Liver (tissue), 9 donors: ENCODE data around the gene MRPS7. TPM values are rescaled to one million over a fixed set of nuclear protein-coding genes. Genes with fewer than 3 reads are reported as not detected.
A peak's percentile ranks its signal among the peaks of the same experiment; 100 is the strongest.

Source experiments
- DNase-seq: peaks from one replicate; pipeline ENCODE4 v3.0.0-alpha.2; 2017; ENCODE audit warnings: low spot score
- H3K27ac ChIP-seq, 2 donors: one replicate each; pipeline ENCODE4 v1.7.0; 2013; ENCODE audit warnings: inconsistent platforms in 2 of 2, low read length in 2 of 2, control low read depth in 1 of 2, low read depth in 1 of 2, mild to moderate bottlenecking in 1 of 2
- H3K27me3 ChIP-seq, 4 donors: one replicate each; pipeline versions ENCODE4 v1.6.1 to v1.7.0; 2013; ENCODE audit warnings: low read length in 3 of 4, inconsistent platforms in 1 of 4, mild to moderate bottlenecking in 1 of 4, moderate library complexity in 1 of 4; ENCODE audit not compliant: control insufficient read depth in 4 of 4, insufficient read depth in 4 of 4
- H3K36me3 ChIP-seq, 4 donors: one replicate each; pipeline versions ENCODE4 v1.6.1 to v1.7.0; 2013; ENCODE audit warnings: low read length in 3 of 4, mild to moderate bottlenecking in 3 of 4, low read depth in 1 of 4, moderate library complexity in 1 of 4; ENCODE audit not compliant: control insufficient read depth in 4 of 4, insufficient read depth in 3 of 4
- H3K4me1 ChIP-seq, 4 donors: one replicate each; pipeline versions ENCODE4 v1.6.1 to v1.7.0; 2013; ENCODE audit warnings: low read length in 3 of 4, mild to moderate bottlenecking in 3 of 4, moderate library complexity in 1 of 4; ENCODE audit not compliant: control insufficient read depth in 4 of 4, insufficient read depth in 4 of 4
- H3K4me3 ChIP-seq, 3 donors: one replicate each; pipeline versions ENCODE4 v1.6.1 to v1.7.0; 2013; ENCODE audit warnings: low read length in 3 of 3, control low read depth in 1 of 3, low read depth in 1 of 3, mild to moderate bottlenecking in 1 of 3
- H3K9ac ChIP-seq, 2 donors: one replicate each; pipeline ENCODE4 v1.7.0; 2013; ENCODE audit warnings: low read length in 2 of 2, mild to moderate bottlenecking in 2 of 2, moderate library complexity in 2 of 2, control low read depth in 1 of 2, low read depth in 1 of 2
- H3K9me3 ChIP-seq, 4 donors: one replicate each; pipeline versions ENCODE4 v1.6.1 to v1.7.0; 2013; ENCODE audit warnings: low read length in 3 of 4; ENCODE audit not compliant: control insufficient read depth in 4 of 4
- EGR1 ChIP-seq, 2 donors: IDR thresholded peaks; 2 replicates each; pipeline ENCODE4 v1.6.1; 2016 to 2018; ENCODE audit warnings: antibody characterized with exemption in 2 of 2, low read depth in 2 of 2
- HNF4A ChIP-seq, 2 donors: conservative IDR thresholded peaks; 2 replicates each; pipeline ENCODE4 v1.6.1; 2016; ENCODE audit warnings: antibody characterized with exemption in 2 of 2, mild to moderate bottlenecking in 2 of 2
- HNF4G ChIP-seq: IDR thresholded peaks from 2 replicates; pipeline ENCODE4 v1.6.1; 2016; ENCODE audit warnings: antibody characterized with exemption
- RAD21 ChIP-seq, 2 donors: IDR thresholded peaks; 2 replicates each; pipeline ENCODE4 v1.6.1; 2016; ENCODE audit warnings: antibody characterized with exemption in 2 of 2, mild to moderate bottlenecking in 2 of 2
- RXRA ChIP-seq, 2 donors: IDR thresholded peaks; 2 replicates each; pipeline ENCODE4 v1.6.1; 2017 to 2018; ENCODE audit warnings: antibody characterized with exemption in 2 of 2, mild to moderate bottlenecking in 1 of 2
- SP1 ChIP-seq: IDR thresholded peaks from 2 replicates; pipeline ENCODE4 v1.6.1; 2018; ENCODE audit warnings: antibody characterized with exemption, mild to moderate bottlenecking
- TAF1 ChIP-seq: conservative IDR thresholded peaks from 2 replicates; pipeline ENCODE4 v1.6.1; 2016; ENCODE audit warnings: antibody characterized with exemption, mild to moderate bottlenecking
- YY1 ChIP-seq: IDR thresholded peaks from 2 replicates; pipeline ENCODE4 v1.6.1; 2016; ENCODE audit warnings: antibody characterized with exemption, mild to moderate bottlenecking
- WGBS: extraction: QIAGEN DNeasy Blood & Tissue Kit; methylation state at CpG from one replicate; pipeline ENCODE4 v1.1.7; 2013; 5-methylcytosine and 5-hydroxymethylcytosine counted together
- polyA plus RNA-seq, 2 donors: library from polyadenylated mRNA; stranded (reverse) in 1 of 2; unstranded in 1 of 2; fragments of 200-250 nt in 1 of 2; fragments of >200 nt in 1 of 2; fragmentation: Nextera tagmentation in 1 of 2; extraction: Ambion mirVana in 1 of 2; gene quantifications; one replicate each; pipeline versions ENCODE4 v1.2.1 to v1.2.3, GENCODE V29; 2013 to 2015
- total RNA-seq, 2 donors: library from RNA; depleted of rRNA; stranded (reverse); fragments of >200 nt; gene quantifications; one replicate each; pipeline ENCODE4 v1.2.3, GENCODE V29; 2014
- TF ChIP-seq, protein P1 (sequence below): IDR thresholded peaks from 2 replicates; pipeline ENCODE4 v1.6.1; 2016; ENCODE audit warnings: antibody characterized with exemption
- TF ChIP-seq, protein P2 (sequence below): IDR thresholded peaks from 2 replicates; pipeline ENCODE4 v1.6.1; 2016; ENCODE audit warnings: antibody characterized with exemption, mild to moderate bottlenecking
- TF ChIP-seq, protein P3 (sequence below): fragments of 150-350 bp; IDR thresholded peaks from 2 replicates; pipeline ENCODE4 v1.5.1; 2017; ENCODE audit warnings: improper control_type of control experiment, low read depth, low read length; ENCODE audit not compliant: missing input control
- TF ChIP-seq, protein P4 (sequence below): IDR thresholded peaks from 2 replicates; pipeline ENCODE4 v1.6.1; 2016; ENCODE audit warnings: antibody characterized with exemption
- TF ChIP-seq, protein P5 (sequence below): IDR thresholded peaks from 2 replicates; pipeline ENCODE4 v1.6.1; 2016; ENCODE audit warnings: antibody characterized with exemption
- donor health status: healthy.
- donor health status: healthy.
- donor health status: healthy.
- donor health status: healthy.
- donor health status: healthy.

The MRPS7 gene
- total and polyA plus RNA-seq, 4 donors: 24.1 to 58.9 (median 39.4) TPM

DNA sequence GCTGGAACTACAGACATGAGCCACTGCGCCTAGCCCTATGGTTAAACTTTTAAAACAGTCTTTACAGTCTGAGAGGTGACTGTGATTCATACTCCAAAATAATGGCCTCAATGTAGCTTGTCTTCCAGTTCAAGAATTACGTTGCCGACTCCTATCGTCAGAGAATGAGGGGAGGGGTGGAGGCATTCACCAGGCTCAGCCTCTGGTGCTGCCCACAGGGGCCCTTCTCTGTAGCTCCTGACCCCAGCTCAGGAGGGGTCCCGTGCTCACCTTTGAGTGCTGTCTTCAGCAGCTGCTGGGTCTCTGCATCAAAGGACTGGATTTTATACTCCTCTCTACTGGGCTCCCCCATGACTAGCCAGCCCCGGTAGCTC, 8.2 kb downstream of the MRPS7 start:
- peak overlapping the region in 1 of 2 donors; percentile 71 for H3K9ac ChIP-seq
- H3K4me1 ChIP-seq: peaks cover 7 to 28% (median 17%) of the 10 kb centered on the region in 4 donors
- 32% methylated on average over 6 of the region's 6 CpGs for WGBS
- H3K36me3 ChIP-seq: peaks cover 5 to 21% (median 16%) of the 10 kb centered on the region in 4 donors
- no peaks in the 10 kb centered on the region for H3K9me3 ChIP-seq
- DNase-seq: no peak
- TF ChIP-seq, protein P1, sequence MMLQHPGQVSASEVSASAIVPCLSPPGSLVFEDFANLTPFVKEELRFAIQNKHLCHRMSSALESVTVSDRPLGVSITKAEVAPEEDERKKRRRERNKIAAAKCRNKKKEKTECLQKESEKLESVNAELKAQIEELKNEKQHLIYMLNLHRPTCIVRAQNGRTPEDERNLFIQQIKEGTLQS: no peak
- TF ChIP-seq, protein P2, sequence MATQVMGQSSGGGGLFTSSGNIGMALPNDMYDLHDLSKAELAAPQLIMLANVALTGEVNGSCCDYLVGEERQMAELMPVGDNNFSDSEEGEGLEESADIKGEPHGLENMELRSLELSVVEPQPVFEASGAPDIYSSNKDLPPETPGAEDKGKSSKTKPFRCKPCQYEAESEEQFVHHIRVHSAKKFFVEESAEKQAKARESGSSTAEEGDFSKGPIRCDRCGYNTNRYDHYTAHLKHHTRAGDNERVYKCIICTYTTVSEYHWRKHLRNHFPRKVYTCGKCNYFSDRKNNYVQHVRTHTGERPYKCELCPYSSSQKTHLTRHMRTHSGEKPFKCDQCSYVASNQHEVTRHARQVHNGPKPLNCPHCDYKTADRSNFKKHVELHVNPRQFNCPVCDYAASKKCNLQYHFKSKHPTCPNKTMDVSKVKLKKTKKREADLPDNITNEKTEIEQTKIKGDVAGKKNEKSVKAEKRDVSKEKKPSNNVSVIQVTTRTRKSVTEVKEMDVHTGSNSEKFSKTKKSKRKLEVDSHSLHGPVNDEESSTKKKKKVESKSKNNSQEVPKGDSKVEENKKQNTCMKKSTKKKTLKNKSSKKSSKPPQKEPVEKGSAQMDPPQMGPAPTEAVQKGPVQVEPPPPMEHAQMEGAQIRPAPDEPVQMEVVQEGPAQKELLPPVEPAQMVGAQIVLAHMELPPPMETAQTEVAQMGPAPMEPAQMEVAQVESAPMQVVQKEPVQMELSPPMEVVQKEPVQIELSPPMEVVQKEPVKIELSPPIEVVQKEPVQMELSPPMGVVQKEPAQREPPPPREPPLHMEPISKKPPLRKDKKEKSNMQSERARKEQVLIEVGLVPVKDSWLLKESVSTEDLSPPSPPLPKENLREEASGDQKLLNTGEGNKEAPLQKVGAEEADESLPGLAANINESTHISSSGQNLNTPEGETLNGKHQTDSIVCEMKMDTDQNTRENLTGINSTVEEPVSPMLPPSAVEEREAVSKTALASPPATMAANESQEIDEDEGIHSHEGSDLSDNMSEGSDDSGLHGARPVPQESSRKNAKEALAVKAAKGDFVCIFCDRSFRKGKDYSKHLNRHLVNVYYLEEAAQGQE: no peak
- peak overlapping the region in 2 of 3 donors; percentile 76 to 91 for H3K4me3 ChIP-seq
- H3K27ac ChIP-seq: peak overlapping the region; percentile 91 to 93
- H3K27me3 ChIP-seq: no peaks in the 10 kb centered on the region

DNA sequence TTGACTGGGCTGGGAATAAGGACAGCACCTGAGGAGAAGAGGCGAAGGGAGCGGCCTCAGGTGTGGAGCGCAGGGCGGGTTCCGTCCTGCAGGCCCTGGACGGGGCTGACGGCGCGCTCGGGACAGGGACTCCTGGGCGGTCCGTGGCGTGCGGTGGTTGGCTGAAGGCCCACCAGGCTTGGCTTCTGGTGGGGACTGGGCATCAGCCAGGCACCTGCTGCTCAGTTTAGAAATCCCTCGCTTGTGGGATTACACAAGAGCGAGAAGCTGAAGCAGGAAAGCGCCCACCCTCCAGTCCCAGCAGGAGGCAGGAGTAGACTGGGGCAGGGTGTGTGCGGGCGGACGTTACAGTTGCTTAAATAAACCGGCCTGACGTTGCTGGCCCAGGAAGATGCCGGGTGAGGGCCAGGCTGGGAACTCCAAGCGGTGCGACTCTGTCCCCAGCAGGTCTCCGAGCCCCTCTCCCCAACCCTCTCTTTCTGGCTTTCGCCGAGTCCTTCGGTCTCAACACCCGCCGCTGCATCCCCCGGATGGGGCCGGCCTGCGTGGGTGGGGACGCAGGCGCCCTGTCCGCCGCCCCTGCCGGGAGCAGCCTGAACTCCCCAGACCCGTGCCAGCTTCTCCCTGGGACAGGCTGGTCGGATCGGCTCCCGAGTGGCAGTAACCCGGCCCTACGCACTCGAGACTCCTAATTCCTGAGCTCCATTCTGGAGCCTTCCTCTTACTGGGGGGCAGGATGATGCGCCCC, 8.7 kb downstream of the MRPS7 start:
- Histone ChIP-seq H3K4me1 (peaks cover 7 to 28% (median 17%) of the 10 kb centered on the region in 4 donors), H3K4me3 (peak overlapping the region; percentile 76 to 91 (median 91))
- peak; percentile 53 for TF ChIP-seq YY1
- peak; percentile 40 for TF ChIP-seq TAF1
- TF ChIP-seq SP1: peak; percentile 7
- TF ChIP-seq, protein P3, sequence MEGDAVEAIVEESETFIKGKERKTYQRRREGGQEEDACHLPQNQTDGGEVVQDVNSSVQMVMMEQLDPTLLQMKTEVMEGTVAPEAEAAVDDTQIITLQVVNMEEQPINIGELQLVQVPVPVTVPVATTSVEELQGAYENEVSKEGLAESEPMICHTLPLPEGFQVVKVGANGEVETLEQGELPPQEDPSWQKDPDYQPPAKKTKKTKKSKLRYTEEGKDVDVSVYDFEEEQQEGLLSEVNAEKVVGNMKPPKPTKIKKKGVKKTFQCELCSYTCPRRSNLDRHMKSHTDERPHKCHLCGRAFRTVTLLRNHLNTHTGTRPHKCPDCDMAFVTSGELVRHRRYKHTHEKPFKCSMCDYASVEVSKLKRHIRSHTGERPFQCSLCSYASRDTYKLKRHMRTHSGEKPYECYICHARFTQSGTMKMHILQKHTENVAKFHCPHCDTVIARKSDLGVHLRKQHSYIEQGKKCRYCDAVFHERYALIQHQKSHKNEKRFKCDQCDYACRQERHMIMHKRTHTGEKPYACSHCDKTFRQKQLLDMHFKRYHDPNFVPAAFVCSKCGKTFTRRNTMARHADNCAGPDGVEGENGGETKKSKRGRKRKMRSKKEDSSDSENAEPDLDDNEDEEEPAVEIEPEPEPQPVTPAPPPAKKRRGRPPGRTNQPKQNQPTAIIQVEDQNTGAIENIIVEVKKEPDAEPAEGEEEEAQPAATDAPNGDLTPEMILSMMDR: peak; percentile 6
- TF ChIP-seq EGR1 (IDR thresholded peaks at IDR 0.05; ENCODE audit: low read depth in 2 of 2): peak; percentile 84 to 91
- TF ChIP-seq, protein P4, sequence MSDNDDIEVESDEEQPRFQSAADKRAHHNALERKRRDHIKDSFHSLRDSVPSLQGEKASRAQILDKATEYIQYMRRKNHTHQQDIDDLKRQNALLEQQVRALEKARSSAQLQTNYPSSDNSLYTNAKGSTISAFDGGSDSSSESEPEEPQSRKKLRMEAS: no peak
- TF ChIP-seq RAD21 (IDR thresholded peaks at IDR 0.05): peak; percentile 57 to 60
- TF ChIP-seq HNF4G: no peak

DNA sequence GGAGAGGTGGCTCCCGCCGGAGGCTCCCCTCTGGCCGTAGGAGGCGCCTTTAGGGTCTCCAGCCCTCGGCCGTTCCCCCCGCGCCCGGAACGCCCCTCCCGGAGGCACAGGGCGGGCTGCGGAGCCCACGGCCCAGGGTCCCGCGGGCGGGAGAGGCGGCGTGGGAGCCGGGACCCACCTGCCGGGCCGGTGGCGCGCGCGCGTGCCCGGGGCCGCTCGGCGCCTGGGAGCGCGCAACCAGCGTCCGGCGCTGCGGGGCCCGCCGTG, 9.2 kb downstream of the MRPS7 start, which contains the start of gene MIF4GD:
Gene MIF4GD (minus strand): TSS at position 266 of the 267 bp plus-strand sequence. CDS start 1,036 bp downstream, outside the sequence.
- Histone ChIP-seq H3K9me3 (no peaks in the 10 kb centered on the region), H3K27ac (peak within 1 kb of the TSS; percentile 91 to 93), H3K4me1 (peaks cover 7 to 28% (median 17%) of the 10 kb centered on the region in 4 donors), H3K27me3 (no peaks in the 10 kb centered on the region), H3K4me3 (peak within 1 kb of the TSS; percentile 76 to 91 (median 91)), H3K36me3 (peaks cover 0 to 15% (median 10%) of the 10 kb centered on the region in 4 donors), H3K9ac (peak within 1 kb of the TSS; percentile 71 to 75)
- DNase-seq: no peak
- TF ChIP-seq RXRA (IDR thresholded peaks at IDR 0.05) (no peak), HNF4A (conservative IDR thresholded peaks at IDR 0.05) (no peak), HNF4G (no peak), YY1 (no peak), SP1 (no peak)
- TF ChIP-seq, protein P5, sequence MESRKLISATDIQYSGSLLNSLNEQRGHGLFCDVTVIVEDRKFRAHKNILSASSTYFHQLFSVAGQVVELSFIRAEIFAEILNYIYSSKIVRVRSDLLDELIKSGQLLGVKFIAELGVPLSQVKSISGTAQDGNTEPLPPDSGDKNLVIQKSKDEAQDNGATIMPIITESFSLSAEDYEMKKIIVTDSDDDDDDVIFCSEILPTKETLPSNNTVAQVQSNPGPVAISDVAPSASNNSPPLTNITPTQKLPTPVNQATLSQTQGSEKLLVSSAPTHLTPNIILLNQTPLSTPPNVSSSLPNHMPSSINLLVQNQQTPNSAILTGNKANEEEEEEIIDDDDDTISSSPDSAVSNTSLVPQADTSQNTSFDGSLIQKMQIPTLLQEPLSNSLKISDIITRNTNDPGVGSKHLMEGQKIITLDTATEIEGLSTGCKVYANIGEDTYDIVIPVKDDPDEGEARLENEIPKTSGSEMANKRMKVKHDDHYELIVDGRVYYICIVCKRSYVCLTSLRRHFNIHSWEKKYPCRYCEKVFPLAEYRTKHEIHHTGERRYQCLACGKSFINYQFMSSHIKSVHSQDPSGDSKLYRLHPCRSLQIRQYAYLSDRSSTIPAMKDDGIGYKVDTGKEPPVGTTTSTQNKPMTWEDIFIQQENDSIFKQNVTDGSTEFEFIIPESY: no peak
- TF ChIP-seq, protein P4: no peak
- under 1% methylated on average over 39 of the region's 39 CpGs for WGBS

More for the DNA sequence above, 8.7 kb downstream of the MRPS7 start:
- H3K9ac ChIP-seq: peak overlapping the region; percentile 71 to 75
- WGBS: 1% methylated on average over 47 of the region's 47 CpGs
- H3K36me3 ChIP-seq: peaks cover 4 to 20% (median 16%) of the 10 kb centered on the region in 4 donors
- H3K27ac ChIP-seq: peak overlapping the region; percentile 91 to 93
- H3K9me3 ChIP-seq: no peaks in the 10 kb centered on the region
- H3K27me3 ChIP-seq: no peaks in the 10 kb centered on the region
- peak; percentile 62 for DNase-seq
